Right lung (tissue), 5 donors: ENCODE data around the gene DIO3. TPM values are rescaled to one million over a fixed set of nuclear protein-coding genes. Genes with fewer than 3 reads are reported as not detected.
"Not testable (repeated sequence)": the region's sequence is repeated elsewhere in the genome, so short reads cannot be mapped to it uniquely, and the experiment has no call there.

Experiments
- DNase-seq, 2 donors: peaks; one replicate each; pipeline ENCODE4 v3.0.0-alpha.2; 2013
- polyA plus RNA-seq, 5 donors: library from polyadenylated mRNA; unstranded; fragments of 120-200 nt; gene quantifications; one replicate each; pipeline versions ENCODE4 v1.2.1 to v1.2.3, GENCODE V29; 2013; ENCODE audit warnings: inconsistent platforms in 1 of 5, low replicate concordance in 1 of 5; ENCODE audit not compliant: insufficient read length in 5 of 5, insufficient read depth in 1 of 5

DIO3 gene
- polyA plus RNA-seq, 5 donors = 0.08 to 0.61 (median 0.37) TPM

DNA sequence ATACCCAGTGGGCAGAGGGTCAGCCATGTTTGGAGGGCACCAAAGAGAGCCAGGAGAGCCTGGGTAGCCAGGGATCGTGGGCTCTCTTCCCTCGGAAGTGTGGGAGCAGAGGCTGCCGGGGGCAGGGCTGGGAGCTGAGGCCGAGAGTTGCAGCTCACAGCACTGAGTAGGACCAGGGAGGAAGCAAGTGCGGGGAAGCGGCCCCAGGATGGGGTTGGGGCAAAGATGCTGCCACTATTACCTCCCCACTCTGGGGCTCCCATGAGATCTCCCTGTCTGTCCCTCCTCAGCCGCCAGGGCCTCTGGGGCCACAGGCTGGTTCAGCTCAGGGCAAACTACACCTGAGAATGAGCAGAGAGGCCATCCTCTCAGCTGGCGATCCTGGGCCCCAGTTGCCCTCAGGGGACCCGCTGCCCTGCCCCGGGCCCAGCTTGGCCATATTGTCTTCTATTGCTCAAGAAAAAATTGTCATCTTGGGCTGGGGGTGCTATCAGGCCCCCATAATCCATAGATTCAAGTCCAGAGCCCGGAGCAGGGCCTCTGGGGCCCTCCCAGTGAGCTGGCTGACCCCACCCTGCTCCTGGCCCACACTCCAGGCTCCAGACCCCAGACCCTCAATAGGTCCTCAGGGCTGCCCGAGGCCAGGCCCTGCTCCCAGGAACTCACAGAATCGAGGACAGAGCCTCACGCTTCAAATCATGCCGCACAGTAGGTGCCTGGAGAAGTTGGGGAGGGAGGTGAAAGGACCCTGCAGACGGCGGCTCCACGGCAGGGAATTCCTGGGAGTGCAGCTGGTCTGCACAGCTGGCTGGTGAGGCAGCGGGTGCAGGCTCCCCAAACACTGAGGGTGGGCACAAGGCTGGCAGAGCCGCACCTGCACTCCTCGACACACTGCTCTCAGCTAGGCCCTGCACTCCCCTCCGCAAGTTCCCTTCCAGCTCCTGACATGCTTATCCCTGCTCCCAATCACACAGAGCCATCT, 20.5 kb upstream of the DIO3 start:
- no peak for DNase-seq

GRCh38 chr14:101542391-101542790, 18.9 kb upstream of the DIO3 start:
- DNase-seq = no peak

GRCh38 chr14:101543814-101544213, 17.5 kb upstream of the DIO3 start:
- DNase-seq = no peak

DNA sequence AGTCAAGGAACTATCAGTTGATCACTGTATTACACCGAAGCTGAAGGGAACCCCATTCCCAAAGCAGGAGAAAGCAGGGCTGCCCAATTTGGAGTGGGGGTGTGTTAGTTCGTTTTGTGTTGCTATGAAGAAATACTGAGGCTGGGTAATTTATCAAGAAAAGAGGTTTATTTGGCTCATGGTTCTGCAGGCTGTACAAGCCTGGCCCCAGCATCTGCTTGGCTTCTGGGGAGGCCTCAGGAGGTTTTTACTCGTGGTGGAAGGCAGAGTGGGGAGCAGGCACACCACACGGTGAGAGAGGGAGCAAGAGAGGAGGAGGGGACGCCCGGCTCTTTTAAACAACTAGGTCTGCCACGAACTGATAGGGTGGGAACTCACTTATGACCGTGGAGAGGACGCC, 16.7 kb upstream of the DIO3 start:
- DNase-seq = no peak

DNA sequence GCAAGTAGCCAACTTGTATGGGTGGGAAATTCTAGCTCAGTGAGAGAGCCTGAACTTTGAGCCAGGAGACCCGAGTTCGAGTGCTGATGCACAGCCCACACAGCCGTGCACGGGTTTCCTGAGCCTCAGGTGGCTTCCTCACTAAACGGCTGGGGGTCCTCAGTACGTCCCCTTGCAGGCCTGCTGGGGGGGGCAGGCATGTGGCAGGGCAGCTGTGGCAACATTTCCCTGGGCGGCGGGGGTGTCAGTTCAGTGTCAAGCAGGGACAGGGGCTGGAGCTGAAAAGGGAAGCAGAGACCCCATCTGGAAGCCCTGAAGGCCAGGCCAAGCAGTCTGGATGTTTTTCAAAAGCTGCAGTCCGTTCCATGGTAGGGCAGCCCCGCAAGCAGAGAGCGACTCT, 14.6 kb upstream of the DIO3 start:
- DNase-seq = no peak

- no peak for DNase-seq
Measured at GRCh38 chr14:101547107-101547738, 14.1 kb upstream of the DIO3 start.

GRCh38 chr14:101547961-101548669, 13.2 kb upstream of the DIO3 start:
- DNase-seq = no peak

DNA sequence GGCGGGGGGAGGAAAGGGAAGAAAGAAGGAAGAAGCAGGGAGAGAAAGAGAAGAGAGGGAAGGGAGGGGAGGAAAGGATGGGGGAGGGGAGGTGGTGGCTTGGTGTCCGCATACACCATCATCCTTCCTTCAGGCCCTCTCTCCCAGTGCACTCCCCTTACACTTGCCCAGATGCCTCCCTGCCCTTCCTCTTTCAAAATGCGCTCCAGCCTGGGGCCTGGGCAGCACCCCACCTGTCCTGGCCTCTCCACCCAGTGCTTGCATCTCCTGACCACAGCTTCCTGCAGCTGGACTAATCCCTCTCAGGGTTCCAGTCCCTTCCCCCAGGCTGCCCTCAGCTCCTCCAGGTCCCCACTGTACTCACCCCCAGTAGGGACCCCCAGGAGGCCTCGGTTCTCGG, 12.6 kb upstream of the DIO3 start:
- DNase-seq = no peak

GRCh38 chr14:101549154-101549553, 12.1 kb upstream of the DIO3 start:
- DNase-seq = no peak

DNA sequence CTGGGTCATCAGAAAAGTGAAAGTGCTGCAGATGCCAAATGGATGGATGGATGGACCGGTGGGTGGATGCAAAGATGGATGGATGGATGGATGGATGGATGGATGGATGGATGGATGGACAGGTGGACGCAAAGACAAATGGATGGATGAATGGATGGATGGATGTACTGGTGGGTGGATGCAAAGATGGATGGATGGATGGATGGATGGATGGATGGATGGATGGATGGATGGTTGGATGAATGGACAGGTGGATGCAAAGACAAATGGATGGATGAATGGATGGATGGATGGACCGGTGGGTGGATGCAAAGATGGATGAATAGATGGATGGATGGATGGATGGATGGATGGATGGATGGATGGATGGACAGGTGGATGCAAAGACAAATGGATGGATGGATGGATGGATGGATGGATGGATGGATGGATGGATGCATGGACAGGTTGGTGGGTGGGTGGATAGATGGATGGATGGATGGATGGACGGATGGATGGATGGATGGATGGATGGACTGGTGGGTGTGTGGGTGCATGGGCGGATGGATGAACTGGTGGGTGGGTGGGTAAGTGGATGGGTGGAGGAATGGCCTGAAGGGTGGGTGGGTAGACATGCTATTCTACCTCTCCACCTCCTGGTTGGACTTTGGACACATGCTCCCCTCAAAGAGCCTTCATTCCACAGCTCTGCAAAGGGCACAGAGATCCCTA, 10.9 kb upstream of the DIO3 start:
- DNase-seq = not testable (repeated sequence)

DNA sequence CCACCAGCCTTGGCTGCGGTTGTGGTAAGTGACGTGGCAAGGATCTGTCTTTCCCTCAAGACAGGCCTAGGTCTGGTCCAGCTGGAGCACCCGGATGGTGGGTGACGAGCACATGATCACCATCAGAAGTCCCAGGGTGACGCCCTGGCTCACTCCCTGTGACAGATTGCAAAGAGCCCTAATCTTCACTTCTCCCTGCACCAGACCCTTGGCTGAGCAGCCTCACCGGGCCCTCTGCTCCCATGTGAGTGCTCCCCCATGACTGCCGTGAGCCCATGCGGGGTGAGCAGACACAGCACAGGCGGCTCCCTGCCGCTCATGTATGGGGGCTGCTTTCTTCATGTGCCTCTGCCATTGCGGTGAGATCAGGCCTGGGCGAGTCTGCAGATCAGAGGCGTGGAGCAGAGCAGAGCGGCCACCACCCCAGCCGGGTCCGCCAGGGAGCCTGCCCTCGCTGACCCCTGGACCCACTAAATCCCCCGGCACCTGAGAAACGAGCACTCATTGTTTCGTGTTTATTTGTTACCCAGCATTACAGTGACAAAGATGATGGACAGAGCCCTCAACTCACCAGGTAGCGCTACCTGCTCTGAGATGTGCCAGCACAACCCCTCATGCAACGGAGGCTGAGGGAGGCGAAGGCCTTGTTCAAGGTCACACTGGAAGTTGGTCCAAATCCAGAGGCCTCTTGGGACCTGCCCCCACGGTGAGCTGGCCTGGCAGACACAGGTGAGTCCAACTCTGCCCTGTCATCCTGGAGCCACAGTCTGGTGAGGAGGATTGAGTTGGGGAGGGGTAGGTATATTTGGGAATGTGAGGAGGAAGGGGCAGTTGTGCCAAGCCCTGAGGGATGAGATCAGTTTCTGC, 9.3 kb upstream of the DIO3 start:
- DNase-seq = no peak

GRCh38 chr14:101552786-101553231, 8.5 kb upstream of the DIO3 start:
- no peak for DNase-seq

GRCh38 chr14:101553393-101553792, 7.9 kb upstream of the DIO3 start:
- no peak for DNase-seq

- no peak for DNase-seq
Measured at GRCh38 chr14:101553931-101554330, 7.4 kb upstream of the DIO3 start.

DNA sequence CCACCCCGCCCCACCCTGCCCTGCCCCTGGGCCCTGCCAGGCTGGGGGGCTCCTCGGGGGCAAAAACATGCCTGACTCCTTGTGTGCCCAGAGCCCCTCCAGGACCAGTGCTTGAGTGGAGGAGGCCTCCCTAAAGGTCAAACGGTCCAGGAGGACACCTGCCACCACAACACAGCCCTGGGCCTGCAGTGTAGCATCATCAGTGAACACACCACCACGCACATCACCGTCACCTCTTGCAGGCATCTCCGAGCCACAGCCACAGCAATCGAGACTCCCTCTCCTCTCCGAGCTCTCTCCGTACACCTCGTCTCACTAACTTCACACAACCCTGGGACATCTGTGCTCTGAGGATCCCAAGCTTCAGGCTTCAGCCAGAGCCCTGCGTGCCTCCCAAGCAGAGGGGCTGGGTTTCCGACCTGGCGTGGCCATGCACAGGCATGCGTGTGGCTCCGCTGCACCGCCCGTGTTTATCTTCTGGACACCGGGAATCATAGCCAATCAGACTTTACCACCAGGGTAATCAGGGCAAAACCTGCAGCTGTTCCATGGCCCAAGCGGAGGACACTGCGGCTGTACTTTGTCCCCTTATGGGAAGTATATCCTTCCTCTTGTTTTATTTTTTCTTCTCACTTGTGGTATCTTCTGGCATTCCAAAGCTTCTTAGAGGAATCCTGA, 6.2 kb upstream of the DIO3 start:
- DNase-seq = no peak

DNA sequence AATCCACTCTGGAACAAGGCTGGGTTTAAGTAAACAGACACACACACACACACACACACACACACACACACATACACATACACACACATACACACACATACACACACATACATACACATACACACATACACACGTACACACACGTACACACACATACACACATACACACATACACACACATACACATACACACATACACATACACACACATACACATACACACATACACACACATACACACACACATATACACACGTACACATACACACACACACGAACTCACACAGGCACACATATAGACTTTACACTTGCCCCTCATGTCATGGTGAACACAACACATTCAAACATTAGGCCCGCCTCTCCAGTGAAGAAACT, 5.6 kb upstream of the DIO3 start:
- DNase-seq = not testable (repeated sequence)

DNA sequence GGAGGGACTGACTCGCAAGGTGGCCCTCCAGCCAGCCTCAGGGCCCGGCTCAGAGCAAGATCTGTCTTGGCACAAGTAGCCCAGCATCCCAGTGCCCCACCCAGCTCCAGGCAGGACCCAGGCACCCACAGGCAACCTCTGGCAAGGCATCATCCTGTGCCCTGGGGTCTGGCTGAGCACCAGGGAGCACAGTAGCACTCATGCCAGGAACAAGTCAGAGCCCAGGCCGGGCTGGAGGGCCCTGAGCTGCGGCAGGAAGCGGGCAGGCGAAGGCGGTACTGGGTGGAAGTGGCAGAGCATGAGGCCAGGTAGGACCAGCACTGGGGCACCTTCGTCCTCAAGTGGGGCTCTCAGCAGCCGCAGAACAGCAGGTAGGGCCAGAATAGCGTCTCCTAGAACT, 5.2 kb upstream of the DIO3 start:
- DNase-seq = no peak

- DNase-seq = no peak
Measured at GRCh38 chr14:101556566-101557320, 4.6 kb upstream of the DIO3 start.

GRCh38 chr14:101557321-101557695, 4.0 kb upstream of the DIO3 start:
- DNase-seq = no peak
